ENCODE measurements around the gene MPP7. TPM values are rescaled to one million over a fixed set of nuclear protein-coding genes. Genes with fewer than 3 reads are reported as not detected.

Gene MPP7
- total RNA-seq, 6 donors from 2014 or later: 11.8 to 45.1 (median 24.3) TPM

GRCh38 chr10:28283251-28283650 is 19.6 kb downstream of the MPP7 start:
- no peak overlapping the region for H3K27ac ChIP-seq
- DNase-seq: no peak
- no peaks in the 10 kb centered on the region for H3K27me3 ChIP-seq
- H3K4me1 ChIP-seq: peaks cover 0 to 11% (median 0%) of the 10 kb centered on the region in 4 donors
- ATAC-seq (ENCODE audit: low FRiP score in 2 of 2): no peak
- H3K9me3 ChIP-seq: no peaks in the 10 kb centered on the region
- TF ChIP-seq EP300 (IDR thresholded peaks at IDR 0.05): no peak
- TF ChIP-seq POLR2A (IDR thresholded peaks at IDR 0.05): no peak
- no peak for TF ChIP-seq POLR2AphosphoS5 (IDR thresholded peaks at IDR 0.05)
- TF ChIP-seq CTCF (IDR thresholded peaks at IDR 0.05): no peak
- no peaks in the 10 kb centered on the region for H3K36me3 ChIP-seq
- 72 to 82% methylated on average over 2 of the region's 2 CpGs for WGBS, 2 donors
- no peak overlapping the region for H3K4me3 ChIP-seq

DNA sequence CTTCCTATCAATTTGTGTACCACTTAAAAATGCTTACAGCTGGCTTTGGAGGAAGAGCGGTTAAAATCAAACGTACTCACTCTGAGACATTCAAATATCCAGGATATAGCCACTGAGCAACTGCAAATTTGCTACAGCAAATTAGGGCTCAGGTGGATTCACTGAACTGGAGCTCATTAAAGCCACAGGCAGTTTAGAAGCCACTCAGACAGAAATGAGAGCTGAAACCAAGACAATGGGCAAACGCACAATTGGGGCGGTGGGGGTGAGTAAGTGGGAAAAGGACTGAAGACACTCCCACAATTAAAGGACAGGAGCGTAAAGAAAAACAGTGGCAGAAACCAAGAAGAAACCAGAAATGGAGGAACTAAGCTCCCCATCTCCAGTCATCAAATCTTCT is 20.5 kb downstream of the MPP7 start:
- H3K36me3 ChIP-seq: no peaks in the 10 kb centered on the region
- TF ChIP-seq POLR2AphosphoS5 (IDR thresholded peaks at IDR 0.05) (no peak), EP300 (IDR thresholded peaks at IDR 0.05) (no peak), CTCF (IDR thresholded peaks at IDR 0.05) (no peak), POLR2A (IDR thresholded peaks at IDR 0.05) (no peak)
- H3K4me1 ChIP-seq: peaks cover 0 to 11% (median 0%) of the 10 kb centered on the region in 4 donors
- H3K27me3 ChIP-seq: no peaks in the 10 kb centered on the region
- no peak for DNase-seq
- H3K27ac ChIP-seq: no peak overlapping the region
- 78 to 82% methylated on average over 5 of the region's 5 CpGs for WGBS, 2 donors
- H3K4me3 ChIP-seq: no peak overlapping the region
- no peak for ATAC-seq (ENCODE audit: low FRiP score in 2 of 2)
- H3K9me3 ChIP-seq: no peaks in the 10 kb centered on the region

- TF ChIP-seq POLR2A (IDR thresholded peaks at IDR 0.05) (no peak), CTCF (IDR thresholded peaks at IDR 0.05) (no peak), EP300 (IDR thresholded peaks at IDR 0.05) (no peak), POLR2AphosphoS5 (IDR thresholded peaks at IDR 0.05) (no peak)
- Histone ChIP-seq H3K9me3 (no peaks in the 10 kb centered on the region), H3K4me1 (peaks cover 0 to 11% (median 0%) of the 10 kb centered on the region in 4 donors), H3K36me3 (no peaks in the 10 kb centered on the region), H3K4me3 (no peak overlapping the region), H3K27me3 (no peaks in the 10 kb centered on the region), H3K27ac (no peak overlapping the region)
- DNase-seq (no peak), ATAC-seq (ENCODE audit: low FRiP score in 2 of 2) (no peak)
- 63 to 65% methylated on average over 7 of the region's 7 CpGs for WGBS, 2 donors
These were observed 21.0 kb downstream of the MPP7 start for GRCh38 chr10:28281726-28282315.

DNA sequence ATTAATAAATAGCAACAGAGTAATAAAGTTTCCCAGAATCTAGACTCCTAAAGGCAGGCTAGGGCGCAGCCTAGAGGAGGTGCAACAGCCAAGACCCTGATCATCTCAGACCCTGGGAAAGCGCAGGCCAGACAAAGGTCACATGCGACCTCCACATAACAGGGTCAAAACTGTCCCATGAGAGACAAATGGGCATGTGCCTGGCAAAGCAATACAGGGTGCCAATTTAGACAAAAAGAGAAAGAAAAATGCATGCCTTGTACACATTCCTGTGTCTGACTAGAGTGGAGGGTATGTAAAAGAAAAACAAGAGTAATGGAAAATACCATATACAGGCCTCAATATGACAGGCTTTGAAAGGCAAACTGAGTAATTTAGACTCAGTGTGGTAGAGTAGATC is 22.2 kb downstream of the MPP7 start:
- Histone ChIP-seq H3K27me3 (no peaks in the 10 kb centered on the region), H3K9me3 (no peaks in the 10 kb centered on the region), H3K4me1 (peaks cover 0 to 11% (median 0%) of the 10 kb centered on the region in 4 donors), H3K27ac (no peak overlapping the region), H3K36me3 (no peaks in the 10 kb centered on the region), H3K4me3 (no peak overlapping the region)
- 93 to 100% methylated on average over 3 of the region's 3 CpGs for WGBS, 2 donors
- ATAC-seq (ENCODE audit: low FRiP score in 2 of 2): no peak
- no peak for DNase-seq
- TF ChIP-seq POLR2AphosphoS5 (IDR thresholded peaks at IDR 0.05): no peak

- 94 to 95% methylated on average over 4 of the region's 4 CpGs for WGBS, 2 donors
- Histone ChIP-seq H3K27me3 (no peaks in the 10 kb centered on the region), H3K36me3 (no peaks in the 10 kb centered on the region), H3K4me1 (peaks cover 0 to 11% (median 0%) of the 10 kb centered on the region in 4 donors), H3K27ac (no peak overlapping the region), H3K4me3 (no peak overlapping the region), H3K9me3 (no peaks in the 10 kb centered on the region)
- no peak for TF ChIP-seq POLR2A (IDR thresholded peaks at IDR 0.05)
- no peak for TF ChIP-seq POLR2AphosphoS5 (IDR thresholded peaks at IDR 0.05)
- no peak for TF ChIP-seq CTCF (IDR thresholded peaks at IDR 0.05)
- TF ChIP-seq EP300 (IDR thresholded peaks at IDR 0.05): no peak
- ATAC-seq (ENCODE audit: low FRiP score in 2 of 2) (no peak), DNase-seq (no peak)
These were observed 23.0 kb downstream of the MPP7 start for GRCh38 chr10:28279878-28280277.

All from upper lobe of left lung (tissue), 6 donors.